HEK293T (cell line): ENCODE data around the gene PEBP1.
A peak's percentile ranks its signal among the peaks of the same experiment; 100 is the strongest.

Experiments used
- CTCF ChIA-PET: fragments of 350-600 bp; formaldehyde crosslinking; extraction: SDS; loops from one replicate; lab custom pipeline; 2021; ENCODE audit warnings: antibody characterized with exemption, inconsistent platforms; lab: Yijun Ruan, JAX
- POLR2A ChIA-PET: fragments of 350-600 bp; formaldehyde crosslinking; extraction: SDS; loops from one replicate; lab custom pipeline; 2020; ENCODE audit warnings: antibody characterized with exemption, inconsistent platforms; lab: Yijun Ruan, JAX
- DNase-seq: peaks from one replicate; pipeline ENCODE4 v3.0.0; 2012; ENCODE audit warnings: mixed read lengths; ENCODE audit errors: extremely low spot score
- ARNT ChIP-seq: fragments of 450-650 bp; IDR thresholded peaks from 2 replicates; pipeline ENCODE4 v1.6.1; 2017; ENCODE audit warnings: mild to moderate bottlenecking
- BHLHE40 ChIP-seq: fragments of 450-650 bp; IDR thresholded peaks from 2 replicates; pipeline ENCODE4 v1.6.1; 2016; ENCODE audit warnings: mild to moderate bottlenecking, moderate library complexity, borderline replicate concordance
- CTBP1 ChIP-seq: fragments of 450-650 bp; IDR thresholded peaks from 2 replicates; pipeline ENCODE4 v1.6.1; 2016; ENCODE audit warnings: borderline replicate concordance
- ELF4 ChIP-seq: fragments of 450-650 bp; IDR thresholded peaks from 2 replicates; pipeline ENCODE4 v1.6.1; 2017; ENCODE audit warnings: antibody characterized with exemption
- FOXA1 ChIP-seq: fragments of 450-650 bp; IDR thresholded peaks from 2 replicates; pipeline ENCODE4 v1.6.1; 2016; ENCODE audit warnings: mild to moderate bottlenecking
- FOXK2 ChIP-seq: fragments of 450-650 bp; IDR thresholded peaks from 2 replicates; pipeline ENCODE4 v1.6.1; 2016; ENCODE audit warnings: mild to moderate bottlenecking
- FOXM1 ChIP-seq: fragments of 450-650 bp; IDR thresholded peaks from 2 replicates; pipeline ENCODE4 v1.6.1; 2017; ENCODE audit warnings: mild to moderate bottlenecking, borderline replicate concordance
- HDGF ChIP-seq: fragments of 450-650 bp; IDR thresholded peaks from 2 replicates; pipeline ENCODE4 v1.6.1; 2017; ENCODE audit warnings: antibody characterized with exemption, borderline replicate concordance
- L3MBTL2 ChIP-seq: fragments of 450-650 bp; conservative IDR thresholded peaks from 2 replicates; pipeline ENCODE4 v1.6.1; 2016; ENCODE audit warnings: mild to moderate bottlenecking
- LEF1 ChIP-seq: fragments of 450-650 bp; IDR thresholded peaks from 2 replicates; pipeline ENCODE4 v1.6.1; 2017; ENCODE audit warnings: mild to moderate bottlenecking, borderline replicate concordance
- NFRKB ChIP-seq: fragments of 450-650 bp; IDR thresholded peaks from 2 replicates; pipeline ENCODE4 v1.6.1; 2016; ENCODE audit warnings: mild to moderate bottlenecking, moderate library complexity
- SP1 ChIP-seq: fragments of 450-650 bp; IDR thresholded peaks from 2 replicates; pipeline ENCODE4 v1.6.1; 2017
- SUZ12 ChIP-seq: fragments of 450-650 bp; IDR thresholded peaks from 2 replicates; pipeline ENCODE4 v1.6.1; 2016; ENCODE audit warnings: mild to moderate bottlenecking
- TARDBP ChIP-seq: fragments of 450-650 bp; IDR thresholded peaks from 2 replicates; pipeline ENCODE4 v1.6.1; 2016
- ZNF384 ChIP-seq: fragments of 450-650 bp; IDR thresholded peaks from 2 replicates; pipeline ENCODE4 v1.6.1; 2016
- TF ChIP-seq, protein P1 (sequence below): fragments of 450-650 bp; IDR thresholded peaks from 2 replicates; pipeline ENCODE4 v1.6.1; 2016

PEBP1 gene

GRCh38 chr12:118187751-118188435 is 52.0 kb downstream of the PEBP1 start:
- DNase-seq, result no peak
- CTCF ChIA-PET, result interaction anchor here (1.1 kb wide), 1 partner anchor 188 kb away, joined by 6 read pairs; the partner anchor contains the start of gene SUDS3
- POLR2A ChIA-PET, result interaction anchor here (1.1 kb wide), 1 partner anchor 183 kb away, joined by 3 read pairs; no protein-coding TSS in a partner anchor
- TF ChIP-seq BHLHE40 (no peak), SP1 (no peak), L3MBTL2 (no peak), FOXK2 (no peak), ELF4 (no peak), TARDBP (no peak), HDGF (no peak), FOXA1 (no peak), ARNT (no peak), ZNF384 (no peak), SUZ12 (no peak), FOXM1 (no peak), NFRKB (no peak), LEF1 (no peak), CTBP1 (no peak)
- TF ChIP-seq, protein P1, sequence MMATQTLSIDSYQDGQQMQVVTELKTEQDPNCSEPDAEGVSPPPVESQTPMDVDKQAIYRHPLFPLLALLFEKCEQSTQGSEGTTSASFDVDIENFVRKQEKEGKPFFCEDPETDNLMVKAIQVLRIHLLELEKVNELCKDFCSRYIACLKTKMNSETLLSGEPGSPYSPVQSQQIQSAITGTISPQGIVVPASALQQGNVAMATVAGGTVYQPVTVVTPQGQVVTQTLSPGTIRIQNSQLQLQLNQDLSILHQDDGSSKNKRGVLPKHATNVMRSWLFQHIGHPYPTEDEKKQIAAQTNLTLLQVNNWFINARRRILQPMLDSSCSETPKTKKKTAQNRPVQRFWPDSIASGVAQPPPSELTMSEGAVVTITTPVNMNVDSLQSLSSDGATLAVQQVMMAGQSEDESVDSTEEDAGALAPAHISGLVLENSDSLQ, result no peak

DNA sequence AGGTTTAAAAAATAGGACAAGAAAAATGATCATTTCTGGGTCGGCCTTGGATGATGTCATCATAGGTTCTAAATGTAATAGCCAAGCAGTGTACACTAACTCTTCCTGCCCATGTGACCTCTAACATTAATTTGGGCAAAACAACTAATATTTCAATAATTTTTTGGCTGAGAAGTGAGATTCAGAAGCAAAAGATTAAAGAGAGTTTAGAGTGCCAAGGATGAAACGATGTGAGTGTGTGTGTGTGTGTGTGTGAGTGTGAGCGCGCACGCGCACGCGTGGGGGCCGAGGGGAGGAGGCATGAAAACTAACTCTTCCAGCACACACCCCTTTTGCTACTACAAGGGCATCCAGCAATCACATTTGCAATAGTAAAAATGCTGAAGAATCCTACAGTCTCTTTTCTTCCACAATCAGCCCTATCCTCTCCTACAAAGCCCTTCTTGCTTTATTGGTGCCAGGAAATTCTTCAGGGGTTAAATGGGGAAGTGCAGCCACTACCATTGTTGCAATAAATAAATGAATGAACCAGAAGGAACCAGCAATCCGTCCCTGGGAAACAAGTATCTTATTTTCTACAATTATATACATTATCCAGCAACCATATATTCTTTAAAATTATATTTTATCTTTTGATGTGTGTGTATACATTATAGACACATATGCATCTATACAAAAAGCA is 52.9 kb downstream of the PEBP1 start:
- ChIA-PET CTCF (no interaction called here), POLR2A (no interaction called here)
- DNase-seq, result no peak
- TF ChIP-seq HDGF (no peak), FOXA1 (no peak), SP1 (no peak), NFRKB (no peak), ELF4 (no peak), ARNT (no peak), ZNF384 (no peak), FOXM1 (no peak), SUZ12 (no peak), CTBP1 (no peak), LEF1 (no peak), TARDBP (no peak), L3MBTL2 (no peak), FOXK2 (no peak), BHLHE40 (no peak)
- TF ChIP-seq, protein P1, result no peak

DNA sequence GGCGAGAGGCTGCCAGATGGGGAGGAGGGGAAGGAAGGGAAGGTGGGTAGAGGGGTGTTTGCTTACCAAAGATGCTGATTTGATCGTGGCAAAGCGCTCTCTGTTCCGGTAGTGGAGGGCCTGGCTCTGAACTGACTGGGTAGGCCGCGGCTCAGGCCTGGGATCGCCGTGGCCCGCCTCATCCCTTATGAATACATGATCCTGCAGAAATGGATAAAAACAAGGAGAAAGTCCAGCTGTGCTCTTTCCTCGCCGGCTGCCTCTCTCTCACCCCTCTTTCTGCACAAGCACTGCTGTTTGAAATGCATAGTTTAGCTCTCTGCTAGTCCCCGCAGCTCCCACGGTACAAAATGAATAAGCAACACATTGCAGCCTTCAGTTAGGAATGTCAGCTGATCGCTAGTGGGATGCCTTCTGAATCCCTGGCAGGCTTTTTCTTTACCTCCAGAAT is 53.8 kb downstream of the PEBP1 start:
- POLR2A ChIA-PET, result no interaction called here
- no peak for TF ChIP-seq LEF1
- no peak for TF ChIP-seq ELF4
- no peak for TF ChIP-seq TARDBP
- no peak for TF ChIP-seq FOXM1
- TF ChIP-seq FOXK2, result no peak
- no peak for TF ChIP-seq SUZ12
- TF ChIP-seq, protein P1, result no peak
- TF ChIP-seq NFRKB, result no peak
- TF ChIP-seq FOXA1, result no peak
- TF ChIP-seq L3MBTL2, result no peak
- TF ChIP-seq HDGF, result no peak
- no peak for DNase-seq
- CTCF ChIA-PET, result interaction anchor here (1.1 kb wide), 2 partner anchors 9 to 176 kb away, joined by 3 read pairs; no protein-coding TSS in a partner anchor

GRCh38 chr12:118190266-118190665 is 54.3 kb downstream of the PEBP1 start:
- ChIA-PET POLR2A (no interaction called here), CTCF (interaction anchor here (1.1 kb wide), 2 partner anchors 9 to 175 kb away, joined by 3 read pairs; no protein-coding TSS in a partner anchor)
- TF ChIP-seq FOXK2, result no peak
- peak; percentile 61 for TF ChIP-seq ZNF384
- DNase-seq, result no peak

- TF ChIP-seq LEF1 (no peak), NFRKB (no peak), FOXK2 (no peak), ZNF384 (no peak), L3MBTL2 (no peak), HDGF (no peak), SP1 (no peak), ARNT (no peak), TARDBP (no peak), FOXA1 (no peak)
- TF ChIP-seq, protein P1, result no peak
- no peak for DNase-seq
- POLR2A ChIA-PET, result no interaction called here
- CTCF ChIA-PET, result interaction anchor here (0.7 kb wide), 1 partner anchor 131 kb away, joined by 4 read pairs; no protein-coding TSS in a partner anchor
Observed at GRCh38 chr12:118193477-118193876, 57.6 kb downstream of the PEBP1 start.
